KMS-11 (cell line): Measurements from ENCODE around the gene NNMT.

Experiments used
- H2AFZ ChIP-seq: fragments of 200-600 bp; sonication (generic); 2 replicates; pipeline ENCODE4 v1.6.1; 2016; ENCODE audit warnings: antibody characterized with exemption, mixed run types, low read depth
- H3K27ac ChIP-seq: fragments of 200-600 bp; sonication (generic); 2 replicates; pipeline ENCODE4 v1.6.1; 2016; ENCODE audit warnings: mild to moderate bottlenecking, mixed run types
- H3K27me3 ChIP-seq: fragments of 200-600 bp; sonication (generic); 2 replicates; pipeline ENCODE4 v1.6.1; 2017; ENCODE audit warnings: mild to moderate bottlenecking, low read depth, mixed run types, moderate library complexity; ENCODE audit not compliant: insufficient read depth
- H3K36me3 ChIP-seq: fragments of 200-600 bp; sonication (generic); 2 replicates; pipeline ENCODE4 v1.6.1; 2017; ENCODE audit warnings: mild to moderate bottlenecking, mixed run types; ENCODE audit not compliant: insufficient read depth
- H3K4me1 ChIP-seq: fragments of 200-600 bp; sonication (generic); 2 replicates; pipeline ENCODE4 v1.6.1; 2016; ENCODE audit warnings: mild to moderate bottlenecking, low read depth, mixed run types; ENCODE audit not compliant: poor library complexity, severe bottlenecking
- H3K4me2 ChIP-seq: fragments of 200-600 bp; sonication (generic); 2 replicates; pipeline ENCODE4 v1.7.0; 2016; ENCODE audit warnings: mild to moderate bottlenecking, mixed run types
- H3K4me3 ChIP-seq: fragments of 200-600 bp; sonication (generic); IDR thresholded peaks from 2 replicates; pipeline ENCODE4 v1.6.1; 2017; ENCODE audit warnings: low read depth, low read length, mixed read lengths; ENCODE audit not compliant: insufficient read depth
- H3K79me2 ChIP-seq: fragments of 200-600 bp; sonication (generic); 2 replicates; pipeline ENCODE4 v1.6.1; 2016; ENCODE audit warnings: low read depth, mixed run types; ENCODE audit not compliant: insufficient read depth
- H3K9ac ChIP-seq: fragments of 200-600 bp; sonication (generic); 2 replicates; pipeline ENCODE4 v1.6.1; 2016; ENCODE audit warnings: mild to moderate bottlenecking, mixed run types
- H4K20me1 ChIP-seq: fragments of 200-600 bp; sonication (generic); 2 replicates; pipeline ENCODE4 v1.6.1; 2016; ENCODE audit warnings: mild to moderate bottlenecking, mixed run types; ENCODE audit not compliant: insufficient read depth
- CTCF ChIP-seq: fragments of 200-600 bp; sonication (generic); conservative IDR thresholded peaks from 2 replicates; pipeline ENCODE4 v1.6.1; 2017; ENCODE audit warnings: low read depth, mild to moderate bottlenecking, antibody characterized with exemption, low read length, moderate library complexity, mixed read lengths

NNMT gene

GRCh38 chr11:114344494-114344893 is 48.3 kb downstream of the NNMT start:
- no peaks in the 10 kb centered on the region for H3K27me3 ChIP-seq
- H3K9ac ChIP-seq, result no peak overlapping the region
- H3K36me3 ChIP-seq, result no peaks in the 10 kb centered on the region
- no peaks in the 10 kb centered on the region for H3K79me2 ChIP-seq
- no peaks in the 10 kb centered on the region for H4K20me1 ChIP-seq
- no peak overlapping the region for H3K4me3 ChIP-seq
- H3K27ac ChIP-seq, result no peak overlapping the region
- no peak for TF ChIP-seq CTCF
- no peak overlapping the region for H2AFZ ChIP-seq
- no peaks in the 10 kb centered on the region for H3K4me1 ChIP-seq
- H3K4me2 ChIP-seq, result no peak overlapping the region

GRCh38 chr11:114345575-114346222 is 49.5 kb downstream of the NNMT start:
- Histone ChIP-seq H2AFZ (no peak overlapping the region), H4K20me1 (no peaks in the 10 kb centered on the region), H3K79me2 (no peaks in the 10 kb centered on the region), H3K36me3 (no peaks in the 10 kb centered on the region), H3K27ac (no peak overlapping the region), H3K27me3 (no peaks in the 10 kb centered on the region), H3K4me1 (no peaks in the 10 kb centered on the region), H3K9ac (no peak overlapping the region), H3K4me2 (no peak overlapping the region), H3K4me3 (no peak overlapping the region)
- TF ChIP-seq CTCF, result no peak

- Histone ChIP-seq H3K4me3 (no peak overlapping the region), H3K4me1 (no peaks in the 10 kb centered on the region), H3K36me3 (no peaks in the 10 kb centered on the region), H4K20me1 (no peaks in the 10 kb centered on the region), H3K27me3 (no peaks in the 10 kb centered on the region), H3K4me2 (no peak overlapping the region), H3K27ac (no peak overlapping the region), H3K79me2 (no peaks in the 10 kb centered on the region), H2AFZ (no peak overlapping the region), H3K9ac (no peak overlapping the region)
- TF ChIP-seq CTCF, result no peak
Observed at GRCh38 chr11:114346709-114347141, 50.5 kb downstream of the NNMT start.

GRCh38 chr11:114348200-114349191 is 52.3 kb downstream of the NNMT start:
- Histone ChIP-seq H3K36me3 (no peaks in the 10 kb centered on the region), H3K79me2 (no peaks in the 10 kb centered on the region), H2AFZ (no peak overlapping the region), H3K4me3 (no peak overlapping the region), H3K27ac (no peak overlapping the region), H3K9ac (no peak overlapping the region), H4K20me1 (no peaks in the 10 kb centered on the region), H3K4me1 (no peaks in the 10 kb centered on the region), H3K4me2 (no peak overlapping the region), H3K27me3 (no peaks in the 10 kb centered on the region)
- peak; percentile 34 for TF ChIP-seq CTCF
